K562 (cell line): Measurements from ENCODE around the gene TMC8. TPM values are rescaled to one million over a fixed set of nuclear protein-coding genes. Genes with fewer than 3 reads are reported as not detected.

Experiments used
- ATAC-seq: fragments of 200-7000 bp; cut with Tn5 transposase; 3 replicates; pipeline ENCODE4 v1.9.1; 2020; ENCODE audit warnings: moderate library complexity
- BruUV-seq: library from RNA; stranded (reverse); fragments of 400-500 nt; replicated peaks from 2 replicates; lab custom pipeline; 2021; lab: Mats Ljungman, UMichigan
- CTCF ChIA-PET: fragments of 300-600 bp; formaldehyde crosslinking; extraction: SDS; loops from one replicate; lab custom pipeline; 2021; ENCODE audit warnings: low intra/inter-chr PET ratio; lab: Yijun Ruan, JAX
- POLR2A ChIA-PET: fragments of 300-600, 350-650 bp; sonication (Branson Sonifier 250); formaldehyde crosslinking; extraction: SDS; loops from one replicate; lab custom pipeline; 2021; ENCODE audit warnings: antibody characterized with exemption, inconsistent platforms; lab: Yijun Ruan, JAX
- DNase-seq, 4 experiments: peaks; one replicate each; pipeline versions ENCODE4 v3.0.0 to v3.0.0-alpha.2; 2011 to 2018; ENCODE audit warnings: low spot score in 3 of 4, mixed read lengths in 3 of 4; ENCODE audit errors: extremely low read depth in 1 of 4
- FAIRE-seq: peaks from 2 replicates; lab custom pipeline; 2011; peaks lifted over from hg19 to GRCh38; lab: Jason Lieb, UNC
- H2AFZ ChIP-seq: 2 replicates; pipeline ENCODE4 v1.6.0; 2011; ENCODE audit warnings: low read depth, low read length, control low read depth, inconsistent platforms
- H3K27ac ChIP-seq: fragments of 200-600 bp; 3 replicates; pipeline ENCODE4 v1.8.0; 2011; ENCODE audit warnings: low read depth, mild to moderate bottlenecking, control low read depth, inconsistent platforms, low read length, moderate library complexity, mixed read lengths; ENCODE audit errors: extremely low read depth
- H3K27me3 ChIP-seq, 2 experiments: fragments of 300-600 bp in 1 of 2; 2 replicates in 1 of 2; 3 replicates in 1 of 2; pipeline versions ENCODE4 v1.6.0 to v1.8.0; 2011; ENCODE audit warnings: inconsistent platforms in 2 of 2, low read length in 2 of 2, mild to moderate bottlenecking in 1 of 2, mixed read lengths in 1 of 2, moderate library complexity in 1 of 2; ENCODE audit not compliant: control insufficient read depth in 2 of 2, insufficient read depth in 2 of 2
- H3K36me3 ChIP-seq: fragments of 300-600 bp; 3 replicates; pipeline ENCODE4 v1.8.0; 2011; ENCODE audit warnings: mild to moderate bottlenecking, low read length, inconsistent platforms; ENCODE audit not compliant: control insufficient read depth, insufficient read depth
- H3K4me1 ChIP-seq, 2 experiments: fragments of 200-600 bp in 1 of 2; replicated peaks in 1 of 2; 2 replicates in 1 of 2; 3 replicates in 1 of 2; pipeline versions ENCODE4 v1.5.1 to v1.8.0; 2011; ENCODE audit warnings: inconsistent platforms in 2 of 2, low read length in 2 of 2, mild to moderate bottlenecking in 1 of 2, mixed read lengths in 1 of 2, moderate library complexity in 1 of 2; ENCODE audit not compliant: control insufficient read depth in 2 of 2, insufficient read depth in 2 of 2
- H3K4me2 ChIP-seq: 2 replicates; pipeline ENCODE4 v1.6.1; 2011; ENCODE audit warnings: low read length, control low read depth, inconsistent platforms, mixed read lengths; ENCODE audit not compliant: insufficient read depth
- H3K4me3 ChIP-seq: fragments of 200-600 bp; sonication (generic), shearing (Covaris generic); 2 replicates; pipeline ENCODE4 v1.5.1; 2016; ENCODE audit warnings: control low read depth, inconsistent platforms
- H3K79me2 ChIP-seq: fragments of 200-600 bp; 3 replicates; pipeline ENCODE4 v1.8.0; 2011; ENCODE audit warnings: low read length, inconsistent platforms; ENCODE audit not compliant: control insufficient read depth, insufficient read depth
- H3K9ac ChIP-seq, 2 experiments: 2 replicates each; pipeline versions ENCODE4 v1.6.0 to v1.6.1; 2011; ENCODE audit warnings: low read depth in 2 of 2, low read length in 2 of 2, control low read depth in 1 of 2, inconsistent platforms in 1 of 2, mild to moderate bottlenecking in 1 of 2, mixed read lengths in 1 of 2; ENCODE audit not compliant: insufficient read depth in 1 of 2
- H3K9me1 ChIP-seq: one replicate; pipeline ENCODE4 v1.6.0; 2011; ENCODE audit warnings: inconsistent platforms, mild to moderate bottlenecking, low read length, moderate library complexity; ENCODE audit not compliant: control insufficient read depth, insufficient read depth
- H3K9me3 ChIP-seq: replicated peaks from 2 replicates; pipeline ENCODE4 v1.5.1; 2011; ENCODE audit warnings: low read depth, low read length, inconsistent platforms; ENCODE audit not compliant: control insufficient read depth, insufficient read depth
- H4K20me1 ChIP-seq: replicated peaks from 2 replicates; pipeline ENCODE4 v1.6.1; 2011; ENCODE audit warnings: low read length, inconsistent platforms, mixed read lengths; ENCODE audit not compliant: control insufficient read depth, insufficient read depth
- CBFA2T3 ChIP-seq: fragments of 450-650 bp; IDR thresholded peaks from 2 replicates; pipeline ENCODE4 v1.6.1; 2017
- CEBPG ChIP-seq, 3 experiments: fragments of 200-800 bp in 1 of 3; sonication (Bioruptor generic) in 1 of 3; sonication (generic) in 1 of 3; formaldehyde crosslinking in 1 of 3; IDR thresholded peaks in 2 of 3; conservative IDR thresholded peaks in 1 of 3; 2 replicates each; pipeline versions ENCODE4 v1.6.1 to v1.8.0; 2016 to 2022; ENCODE audit warnings: missing compliant biosample characterization in 2 of 3, missing genetic modification characterization in 2 of 3, mild to moderate bottlenecking in 1 of 3, missing genetic modification reagents in 1 of 3
- DPF2 ChIP-seq: fragments of 450-650 bp; IDR thresholded peaks from 2 replicates; pipeline ENCODE4 v1.6.1; 2016
- E4F1 ChIP-seq: fragments of 250-450 bp; sonication (Bioruptor Pico); IDR thresholded peaks from 2 replicates; pipeline ENCODE4 v1.5.0; 2021; ENCODE audit warnings: mild to moderate bottlenecking, borderline replicate concordance
- HDAC6 ChIP-seq: IDR thresholded peaks from 2 replicates; pipeline ENCODE4 v1.6.1; 2012; ENCODE audit warnings: low read depth, mild to moderate bottlenecking, control low read depth, inconsistent platforms, low read length, moderate library complexity
- HSF4 ChIP-seq: fragments of 250-450 bp; sonication (Bioruptor Pico); IDR thresholded peaks from 2 replicates; pipeline ENCODE4 v2.1.2; 2022; ENCODE audit warnings: mild to moderate bottlenecking, moderate library complexity, borderline replicate concordance
- KDM1A ChIP-seq, 2 experiments: fragments of 450-650 bp; IDR thresholded peaks; 2 replicates each; pipeline ENCODE4 v1.6.1; 2016; ENCODE audit warnings: mild to moderate bottlenecking in 2 of 2
- NCOR1 ChIP-seq: fragments of 450-650 bp; IDR thresholded peaks from 2 replicates; pipeline ENCODE4 v1.6.1; 2016; ENCODE audit warnings: mild to moderate bottlenecking, moderate library complexity
- SETDB1 ChIP-seq: IDR thresholded peaks from one replicate; pipeline ENCODE4 v1.6.1; 2012; ENCODE audit warnings: low read length, control low read depth, inconsistent platforms
- TCF3 ChIP-seq: sonication (generic); formaldehyde crosslinking; IDR thresholded peaks from 2 replicates; pipeline ENCODE4 v1.4.0; 2020; ENCODE audit warnings: mild to moderate bottlenecking, missing genetic modification reagents
- TEAD2 ChIP-seq: fragments of 450-650 bp; IDR thresholded peaks from 2 replicates; pipeline ENCODE4 v1.6.1; 2016; ENCODE audit warnings: missing genetic modification characterization, control low read depth, missing compliant biosample characterization
- ZNF311 ChIP-seq: fragments of 250-450 bp; sonication (Bioruptor Pico); IDR thresholded peaks from 2 replicates; pipeline ENCODE4 v1.4.0; 2020; ENCODE audit warnings: mild to moderate bottlenecking, moderate library complexity
- ZNF592 ChIP-seq: fragments of 450-650 bp; IDR thresholded peaks from 2 replicates; pipeline ENCODE4 v1.6.1; 2017; ENCODE audit warnings: antibody characterized with exemption, mild to moderate bottlenecking
- ZNF699 ChIP-seq: fragments of 250-450 bp; sonication (Bioruptor Pico); IDR thresholded peaks from 2 replicates; pipeline ENCODE4 v1.8.0; 2021; ENCODE audit warnings: mild to moderate bottlenecking, moderate library complexity; ENCODE audit not compliant: insufficient replicate concordance
- WGBS: fragments of 100-300 bp; shearing (Covaris generic); methylation state at CpG from one replicate; pipeline ENCODE4 v1.1.6; 2016; ENCODE audit warnings: low coverage, mixed read lengths; ENCODE audit not compliant: insufficient coverage; ENCODE audit errors: missing lambda C conversion rate; 5-methylcytosine and 5-hydroxymethylcytosine counted together
- in situ Hi-C: fragments of 300-500 bp; cut with MboI; formaldehyde crosslinking; loops from 4 replicates; pipeline ENCODE4 v1.15.0; 2018; ENCODE audit warnings: inconsistent platforms, mixed read lengths
- intact Hi-C: fragments of 100-400 bp; cut with micrococcal nuclease; formaldehyde crosslinking; loops from 2 replicates; pipeline ENCODE4 v1.14.2; 2022
- polyA plus RNA-seq, 8 experiments: library from polyadenylated mRNA; depleted of rRNA in 4 of 8; stranded (reverse) in 5 of 8; unstranded in 3 of 8; fragments of >200 nt; fragmentation: Nextera tagmentation in 2 of 8; fragmentation: Illumina TruSeq in 1 of 8; extraction: Ambion mirVana in 2 of 8; extraction: Trizol in 1 of 8; gene quantifications; 2 replicates each; pipeline versions ENCODE4 v1.2.1 to v1.2.3, GENCODE V29; 2011 to 2014; ENCODE audit warnings: inconsistent platforms in 1 of 8, missing spikeins in 1 of 8
- total RNA-seq, 7 experiments: library from RNA; depleted of rRNA in 6 of 7; stranded (reverse); fragments of >200 nt in 6 of 7; fragmentation: Illumina TruSeq in 2 of 7; extraction: Trizol in 2 of 7; gene quantifications; 2 replicates each; pipeline versions ENCODE4 v1.2.1 to v1.2.3, GENCODE V29; 2011 to 2021; ENCODE audit warnings: low replicate concordance in 1 of 7

TMC8 gene
- total and polyA plus RNA-seq, 9 of the 15 experiments (the other 6 are each of a cell fraction or from before 2014, with no cell fraction given) = 0.13 to 10.9 (median 2.8) TPM

GRCh38 chr17:78129351-78130089 is 1.1 kb upstream of the TMC8 start (continued):
- peak; percentile 35; the same call in 1 of the 2 replicates for TF ChIP-seq CEBPG (CRISPR knock-in tag; IDR thresholded peaks at IDR 0.05)
- no peak for TF ChIP-seq CEBPG (tag; conservative IDR thresholded peaks at IDR 0.05 in 1 of 2, IDR thresholded peaks at IDR 0.05 in 1 of 2)
- no peak for TF ChIP-seq HDAC6
- TF ChIP-seq KDM1A (IDR thresholded peaks at IDR 0.05) = peak; percentile 43 to 94
- TF ChIP-seq SETDB1 = no peak
- TF ChIP-seq TEAD2 (tag) = 0 out of 2 replicates have a peak, but pooled peaks have one; percentile 26

GRCh38 chr17:78130090-78130436 is 508 bp upstream of the TMC8 start:
- peaks cover 40 to 92% of the 10 kb centered on the region in 2 experiments for H3K4me1 ChIP-seq
- H2AFZ ChIP-seq = peak overlapping the region; percentile 61; the same call in 1 of the 2 replicates
- CTCF ChIA-PET = no interaction called here
- peaks cover 54% of the 10 kb centered on the region for H3K79me2 ChIP-seq
- H3K4me3 ChIP-seq = no peak overlapping the region; the same call in 1 of the 2 replicates
- WGBS = 0% methylated on average over 5 of the region's 5 CpGs
- no peaks in the 10 kb centered on the region for H3K9me1 ChIP-seq
- FAIRE-seq (peak; percentile 81), DNase-seq (peak in 2 of 4 experiments; percentile 73 to 86), ATAC-seq (peak; percentile 2)
- peak overlapping the region; percentile 81 for H3K4me2 ChIP-seq
- H3K27me3 ChIP-seq = no peaks in the 10 kb centered on the region
- in situ Hi-C loops (no loop called here), intact Hi-C loops (no loop called here)
- BruUV-seq = no TSS peak
- H3K27ac ChIP-seq = peak overlapping the region; percentile 81
- no peaks in the 10 kb centered on the region for H4K20me1 ChIP-seq
- POLR2A ChIA-PET = interaction anchor here (0.6 to 1.2 kb wide), 5 partner anchors 9 to 56 kb away, joined by 3 to 5 read pairs (median 4); no protein-coding TSS in a partner anchor
- no peaks in the 10 kb centered on the region for H3K9me3 ChIP-seq
- H3K36me3 ChIP-seq = peaks cover 21% of the 10 kb centered on the region; the same call in 2 of the 3 replicates
- peak overlapping the region; percentile 56 to 90 for H3K9ac ChIP-seq
- TF ChIP-seq CBFA2T3 (peak; percentile 81), ZNF699 (CRISPR knock-in tag) (no peak), NCOR1 (peak; percentile 63), HSF4 (0 out of 2 replicates have a peak, but pooled peaks have one; percentile 42), E4F1 (CRISPR knock-in tag) (no peak), DPF2 (0 out of 2 replicates have a peak, but pooled peaks have one; percentile 19), ZNF592 (peak; percentile 94; the same call in 1 of the 2 replicates), ZNF311 (CRISPR knock-in tag) (0 out of 2 replicates have a peak, but pooled peaks have one; percentile 5), TCF3 (CRISPR knock-in tag) (peak; percentile 63)
